Measurements from ENCODE around the gene PIK3C3.

DNA sequence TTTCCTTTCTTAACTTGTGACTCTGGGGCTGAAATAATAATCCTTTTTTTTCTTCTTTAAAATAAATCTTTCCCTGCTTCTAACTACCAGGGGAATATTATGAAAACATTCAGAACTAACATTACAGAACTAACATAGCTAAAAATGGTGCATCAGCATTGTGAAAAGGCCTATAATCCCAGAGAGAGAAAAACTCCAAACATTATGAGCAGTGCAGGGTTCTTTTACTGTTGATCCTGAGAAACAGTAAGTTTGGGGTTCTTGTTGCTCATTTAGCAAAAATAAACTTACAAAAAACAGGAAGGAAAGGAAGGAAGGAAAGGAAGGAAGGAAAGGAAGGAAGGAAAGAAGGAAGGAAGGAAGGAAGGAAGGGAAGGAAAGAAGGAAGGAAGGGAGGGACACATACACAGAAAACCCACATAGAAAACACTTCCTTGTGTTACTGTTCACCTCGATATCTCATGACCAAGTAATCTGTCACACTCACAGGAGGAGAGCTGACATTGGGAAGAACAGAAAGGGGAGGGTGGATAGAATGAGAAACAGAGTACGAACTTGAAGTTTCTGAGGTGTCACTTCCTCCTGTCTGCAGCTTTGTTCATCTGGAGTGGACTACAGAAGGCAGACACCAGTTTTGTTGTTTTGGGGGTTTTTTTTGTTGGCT lies 18.4 kb upstream of the PIK3C3 start:
- TF ChIP-seq, protein P1, sequence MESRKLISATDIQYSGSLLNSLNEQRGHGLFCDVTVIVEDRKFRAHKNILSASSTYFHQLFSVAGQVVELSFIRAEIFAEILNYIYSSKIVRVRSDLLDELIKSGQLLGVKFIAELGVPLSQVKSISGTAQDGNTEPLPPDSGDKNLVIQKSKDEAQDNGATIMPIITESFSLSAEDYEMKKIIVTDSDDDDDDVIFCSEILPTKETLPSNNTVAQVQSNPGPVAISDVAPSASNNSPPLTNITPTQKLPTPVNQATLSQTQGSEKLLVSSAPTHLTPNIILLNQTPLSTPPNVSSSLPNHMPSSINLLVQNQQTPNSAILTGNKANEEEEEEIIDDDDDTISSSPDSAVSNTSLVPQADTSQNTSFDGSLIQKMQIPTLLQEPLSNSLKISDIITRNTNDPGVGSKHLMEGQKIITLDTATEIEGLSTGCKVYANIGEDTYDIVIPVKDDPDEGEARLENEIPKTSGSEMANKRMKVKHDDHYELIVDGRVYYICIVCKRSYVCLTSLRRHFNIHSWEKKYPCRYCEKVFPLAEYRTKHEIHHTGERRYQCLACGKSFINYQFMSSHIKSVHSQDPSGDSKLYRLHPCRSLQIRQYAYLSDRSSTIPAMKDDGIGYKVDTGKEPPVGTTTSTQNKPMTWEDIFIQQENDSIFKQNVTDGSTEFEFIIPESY (CRISPR knock-in tag; IDR thresholded peaks at IDR 0.05): no peak
- TF ChIP-seq ZNF740 (CRISPR knock-in tag; IDR thresholded peaks at IDR 0.05) (no peak), ZNF740 (tag; IDR thresholded peaks at IDR 0.05) (no peak), TARDBP (IDR thresholded peaks at IDR 0.05) (no peak), ZNF274 (IDR thresholded peaks at IDR 0.05; ENCODE audit: borderline replicate concordance, low read depth, low read length) (no peak), POLR2A (conservative IDR thresholded peaks at IDR 0.05) (no peak), TRIM24 (IDR thresholded peaks at IDR 0.05) (no peak), EZH2 (IDR thresholded peaks at IDR 0.05; ENCODE audit: borderline replicate concordance, low read depth, low read length) (no peak)
- TF ChIP-seq, protein P2, sequence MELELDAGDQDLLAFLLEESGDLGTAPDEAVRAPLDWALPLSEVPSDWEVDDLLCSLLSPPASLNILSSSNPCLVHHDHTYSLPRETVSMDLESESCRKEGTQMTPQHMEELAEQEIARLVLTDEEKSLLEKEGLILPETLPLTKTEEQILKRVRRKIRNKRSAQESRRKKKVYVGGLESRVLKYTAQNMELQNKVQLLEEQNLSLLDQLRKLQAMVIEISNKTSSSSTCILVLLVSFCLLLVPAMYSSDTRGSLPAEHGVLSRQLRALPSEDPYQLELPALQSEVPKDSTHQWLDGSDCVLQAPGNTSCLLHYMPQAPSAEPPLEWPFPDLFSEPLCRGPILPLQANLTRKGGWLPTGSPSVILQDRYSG (tag; conservative IDR thresholded peaks at IDR 0.05; ENCODE audit: low read depth): no peak
